Subcutaneous adipose tissue (tissue), 4 donors: ENCODE results near the gene PHLPP1. TPM values are rescaled to one million over a fixed set of nuclear protein-coding genes. Genes with fewer than 3 reads are reported as not detected.

ENCODE experiments used
- CTCF ChIP-seq: fragments of 450-650 bp; IDR thresholded peaks from one replicate; pipeline ENCODE4 v1.5.1; 2016; ENCODE audit warnings: low read depth, mild to moderate bottlenecking, control low read depth, antibody characterized with exemption, moderate library complexity
- total RNA-seq, 4 donors: library from RNA; depleted of rRNA; stranded (reverse); fragments of >200 nt; gene quantifications; one replicate each; pipeline ENCODE4 v1.1.0, GENCODE V29; 2016

The PHLPP1 gene
- total RNA-seq, 4 donors from 2014 or later: 9.7 to 28.3 (median 21.2) TPM

DNA sequence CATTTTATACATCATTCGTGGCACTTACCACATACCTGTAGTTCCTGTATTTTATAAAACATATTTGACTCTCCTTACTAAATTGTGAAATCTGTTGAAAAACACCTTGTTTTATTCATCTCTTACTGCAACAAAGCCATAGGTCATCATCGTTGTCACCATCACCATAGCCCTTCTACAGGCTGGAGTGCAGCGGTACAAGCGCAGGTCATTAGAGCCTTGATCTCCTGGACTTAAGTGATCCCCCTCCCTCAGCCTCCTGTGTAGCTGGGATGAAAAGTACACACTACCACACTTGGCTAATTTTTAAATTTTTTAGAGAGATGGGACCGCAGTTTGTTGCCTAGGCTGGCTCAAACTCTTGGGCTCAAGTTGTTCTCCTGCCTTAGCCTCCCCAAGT, 184.2 kb downstream of the PHLPP1 start:
- no peak for TF ChIP-seq CTCF

DNA sequence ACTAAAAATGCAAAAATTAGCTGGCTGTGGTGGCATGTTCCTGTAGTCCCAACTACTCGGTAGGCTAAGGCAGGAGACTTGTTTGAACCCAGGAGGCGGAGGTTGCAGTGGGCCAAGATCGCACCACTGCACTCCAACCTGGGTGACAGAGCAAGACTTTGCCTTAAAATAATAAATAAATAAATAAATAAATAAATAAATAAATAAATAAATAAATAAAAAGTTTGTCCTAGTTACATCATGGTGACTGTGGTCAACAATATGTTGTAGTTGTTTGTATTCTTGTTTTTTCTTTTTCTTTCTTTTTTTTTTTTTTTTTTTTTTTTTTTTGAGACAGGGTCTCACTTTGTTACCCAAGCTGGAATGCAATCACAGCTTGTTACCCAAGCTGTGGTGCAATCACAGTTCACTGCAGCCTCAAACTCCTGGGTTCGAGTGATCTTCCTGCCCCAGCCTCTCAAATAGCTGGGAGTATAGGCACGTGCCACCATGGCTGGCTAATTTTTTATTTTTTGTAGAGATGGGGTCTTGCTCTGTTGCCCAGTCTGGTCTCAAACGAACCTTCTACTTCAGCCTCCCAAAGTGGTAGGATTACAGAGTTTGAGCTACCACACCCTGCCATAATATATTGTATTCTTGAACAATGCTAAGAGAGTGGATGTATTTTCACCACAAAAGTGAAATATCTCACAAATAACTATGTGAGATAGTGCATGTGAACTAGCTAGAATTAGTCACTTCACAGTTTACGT, 185.0 kb downstream of the PHLPP1 start:
- TF ChIP-seq CTCF: no peak

DNA sequence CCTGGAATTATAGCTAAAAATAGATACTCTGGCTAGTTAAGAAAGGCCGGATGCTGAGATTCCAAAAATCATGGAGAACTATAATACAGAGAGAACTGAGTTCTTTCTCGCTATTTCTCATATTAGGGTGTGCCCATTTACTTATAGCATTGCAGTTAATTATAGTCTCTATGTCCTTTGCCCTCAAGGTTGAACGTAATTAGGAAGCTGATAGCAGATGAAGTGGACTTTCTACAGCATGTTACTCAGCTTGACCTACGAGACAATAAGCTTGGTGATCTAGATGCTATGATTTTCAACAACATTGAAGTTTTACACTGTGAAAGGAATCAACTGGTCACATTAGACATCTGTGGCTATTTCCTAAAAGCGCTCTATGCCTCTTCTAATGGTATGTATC, 187.4 kb downstream of the PHLPP1 start:
- no peak for TF ChIP-seq CTCF

DNA sequence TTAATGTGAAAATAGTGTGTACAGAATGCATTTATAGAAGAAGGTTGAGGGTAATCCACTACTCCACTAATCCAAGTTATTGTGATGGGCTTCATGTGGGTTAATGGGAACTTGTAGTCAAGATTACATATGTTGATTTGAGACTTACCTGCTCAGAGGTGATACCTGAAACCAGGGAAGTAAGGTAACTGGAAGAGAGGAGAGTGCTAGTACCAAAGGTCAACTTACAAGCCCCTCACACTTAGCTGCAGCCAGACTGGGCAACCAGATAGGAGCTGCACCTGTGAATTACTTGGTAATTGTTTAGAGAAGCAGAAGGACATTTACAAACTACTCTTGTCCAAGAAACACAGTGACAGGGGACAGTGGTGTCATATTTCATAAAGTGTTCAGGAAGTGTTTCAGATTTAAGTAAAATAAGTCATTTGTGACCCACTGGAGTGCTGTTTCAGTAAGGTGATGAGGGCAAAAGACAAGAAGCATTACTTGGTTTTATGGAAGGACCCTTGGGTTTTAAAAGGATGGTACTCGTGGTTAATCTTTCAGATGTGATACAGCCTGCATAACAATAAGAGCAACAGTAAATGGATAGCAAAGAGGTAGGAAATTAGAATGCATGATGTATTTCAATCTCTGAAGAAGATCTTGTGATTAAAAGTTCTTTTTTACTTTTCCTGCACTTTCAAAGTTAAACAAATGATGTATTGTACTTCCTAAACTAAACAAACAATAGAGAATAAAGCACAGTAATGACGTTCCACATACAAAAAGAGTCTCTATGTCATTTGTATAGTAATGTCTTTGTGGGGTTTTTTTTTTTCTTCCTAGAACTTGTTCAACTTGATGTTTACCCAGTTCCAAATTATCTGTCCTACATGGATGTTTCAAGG, 189.3 kb downstream of the PHLPP1 start:
- TF ChIP-seq CTCF: no peak

DNA sequence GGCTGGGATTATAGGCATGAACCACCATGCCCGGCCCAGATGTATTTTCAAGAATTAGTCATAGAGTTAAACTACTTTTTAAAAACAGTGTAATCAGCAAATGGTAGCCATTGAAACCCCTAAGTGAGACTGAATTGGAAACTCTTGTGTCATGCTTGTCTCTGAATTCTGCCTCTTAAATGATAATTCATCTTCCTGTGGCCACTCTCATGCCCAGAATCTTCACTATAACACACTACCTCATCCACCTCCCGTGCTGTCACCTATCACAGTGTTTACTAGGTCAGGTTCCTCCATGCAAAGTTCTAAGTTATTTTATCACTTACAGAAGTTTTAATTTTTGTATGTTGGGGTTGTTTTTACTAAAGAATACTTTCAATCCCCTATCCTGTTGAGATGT, 197.5 kb downstream of the PHLPP1 start:
- TF ChIP-seq CTCF: no peak

GRCh38 chr18:62914871-62915392, 199.6 kb downstream of the PHLPP1 start:
- TF ChIP-seq CTCF: no peak

DNA sequence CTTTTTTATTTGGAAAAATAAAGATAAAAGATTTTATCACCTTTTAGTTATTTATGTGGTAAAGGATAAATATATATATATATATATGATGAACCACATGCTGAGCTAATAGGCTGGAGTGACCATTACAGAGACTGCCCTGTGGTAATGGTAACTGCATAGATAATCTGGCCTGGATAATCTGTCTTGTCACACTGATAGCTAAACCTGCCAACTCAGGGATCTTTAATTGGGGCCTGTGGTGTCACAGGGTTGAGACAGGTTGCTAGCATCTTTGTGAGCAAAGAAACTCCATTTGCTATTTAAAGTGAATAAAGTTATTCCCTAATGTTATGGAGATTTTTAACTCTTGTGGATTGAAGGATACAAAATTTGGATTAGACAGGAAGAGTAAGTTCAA, 203.0 kb downstream of the PHLPP1 start:
- TF ChIP-seq CTCF: no peak
